Hepatocyte (in vitro differentiated cells): ENCODE data around the gene ATAT1. TPM values are rescaled to one million over a fixed set of nuclear protein-coding genes. Genes with fewer than 3 reads are reported as not detected.

ENCODE experiments used
- DNase-seq: peaks from one replicate; pipeline ENCODE4 v3.0.0-alpha.2; 2016; ENCODE audit warnings: low spot score
- H2AFZ ChIP-seq: fragments of 200-600 bp; sonication (generic); 2 replicates; pipeline ENCODE4 v1.6.0; 2016; ENCODE audit warnings: antibody characterized with exemption, mild to moderate bottlenecking
- H3K27ac ChIP-seq: fragments of 200-600 bp; sonication (generic); 2 replicates; pipeline ENCODE4 v1.5.1; 2016; ENCODE audit warnings: mild to moderate bottlenecking
- H3K27me3 ChIP-seq: fragments of 200-600 bp; sonication (generic); 2 replicates; pipeline ENCODE4 v1.6.1; 2016
- H3K36me3 ChIP-seq: fragments of 200-600 bp; sonication (generic); replicated peaks from 2 replicates; pipeline ENCODE4 v1.5.1; 2016; ENCODE audit warnings: low read depth; ENCODE audit not compliant: insufficient read depth
- H3K4me1 ChIP-seq: fragments of 200-600 bp; sonication (generic); 2 replicates; pipeline ENCODE4 v1.5.1; 2016; ENCODE audit warnings: mild to moderate bottlenecking, moderate library complexity; ENCODE audit not compliant: insufficient read depth
- H3K4me2 ChIP-seq: fragments of 200-600 bp; sonication (generic); 2 replicates; pipeline ENCODE4 v1.6.0; 2016
- H3K4me3 ChIP-seq: fragments of 200-600 bp; sonication (generic); 2 replicates; pipeline ENCODE4 v1.5.1; 2016; ENCODE audit warnings: mild to moderate bottlenecking
- H3K79me2 ChIP-seq: fragments of 200-600 bp; sonication (generic); 2 replicates; pipeline ENCODE4 v1.6.0; 2017; ENCODE audit warnings: mild to moderate bottlenecking
- H3K9me2 ChIP-seq: fragments of 200-600 bp; sonication (generic); replicated peaks from 2 replicates; pipeline ENCODE4 v1.6.0; 2017; ENCODE audit warnings: mild to moderate bottlenecking; ENCODE audit not compliant: insufficient read depth
- H3K9me3 ChIP-seq: fragments of 200-600 bp; sonication (generic); 2 replicates; pipeline ENCODE4 v1.5.1; 2016; ENCODE audit warnings: low read depth, mild to moderate bottlenecking
- H4K20me1 ChIP-seq: fragments of 200-600 bp; sonication (generic); 2 replicates; pipeline ENCODE4 v1.6.0; 2016; ENCODE audit warnings: mild to moderate bottlenecking; ENCODE audit not compliant: insufficient read depth, poor library complexity, severe bottlenecking
- CTCF ChIP-seq: fragments of 200-600 bp; sonication (generic); IDR thresholded peaks from 2 replicates; pipeline ENCODE4 v1.5.1; 2016; ENCODE audit warnings: antibody characterized with exemption, mild to moderate bottlenecking; ENCODE audit not compliant: poor library complexity
- EZH2 ChIP-seq: fragments of 200-600 bp; sonication (generic); IDR thresholded peaks from 2 replicates; pipeline ENCODE4 v1.6.1; 2016; ENCODE audit warnings: antibody characterized with exemption, mild to moderate bottlenecking, borderline replicate concordance
- EZH2phosphoT487 ChIP-seq: fragments of 200-600 bp; sonication (generic); IDR thresholded peaks from one replicate; pipeline ENCODE4 v1.6.1; 2018; ENCODE audit warnings: antibody characterized with exemption, mild to moderate bottlenecking, low read depth, moderate library complexity; ENCODE audit not compliant: unreplicated experiment, severe bottlenecking
- WGBS: methylation state at CpG from one replicate; pipeline ENCODE4 v1.1.6; 2016; ENCODE audit warnings: low lambda C conversion rate; ENCODE audit errors: missing lambda C conversion rate; 5-methylcytosine and 5-hydroxymethylcytosine counted together
- polyA plus RNA-seq: library from polyadenylated mRNA; unstranded; fragments of >200 nt; fragmentation: Nextera tagmentation; extraction: Ambion mirVana; gene quantifications from 2 replicates; pipeline ENCODE4 v1.2.1, GENCODE V29; 2016
- total RNA-seq: library from RNA; depleted of rRNA; stranded (reverse); fragments of >200 nt; gene quantifications from 2 replicates; pipeline ENCODE4 v1.2.3, GENCODE V29; 2014

ATAT1 gene
- total and polyA plus RNA-seq, 2 experiments from 2014 or later, result 7.0 to 18.3 TPM

- TF ChIP-seq EZH2phosphoT487, result no peak
- TF ChIP-seq EZH2, result no peak
- no peak for TF ChIP-seq CTCF
- Histone ChIP-seq H3K4me1 (peaks cover 18% of the 10 kb centered on the region), H3K9me2 (no peaks in the 10 kb centered on the region), H2AFZ (no peak overlapping the region), H3K27me3 (no peaks in the 10 kb centered on the region), H3K4me2 (peak overlapping the region; percentile 90), H3K79me2 (peaks cover 37% of the 10 kb centered on the region), H4K20me1 (peaks cover 21% of the 10 kb centered on the region), H3K27ac (peak overlapping the region; percentile 98), H3K36me3 (peaks cover 6% of the 10 kb centered on the region), H3K9me3 (no peaks in the 10 kb centered on the region), H3K4me3 (peak overlapping the region; percentile 81)
- 1% methylated on average over 10 of the region's 10 CpGs for WGBS
- DNase-seq, result peak; percentile 75
Measured at GRCh38 chr6:30615219-30615957, 11.3 kb upstream of the ATAT1 start.

- Histone ChIP-seq H3K27ac (peak overlapping the region; percentile 98), H3K4me3 (peak overlapping the region; percentile 81), H3K27me3 (no peaks in the 10 kb centered on the region), H3K79me2 (peaks cover 37% of the 10 kb centered on the region), H2AFZ (no peak overlapping the region), H3K4me2 (peak overlapping the region; percentile 90), H4K20me1 (peaks cover 21% of the 10 kb centered on the region), H3K9me3 (no peaks in the 10 kb centered on the region), H3K4me1 (peaks cover 18% of the 10 kb centered on the region), H3K9me2 (no peaks in the 10 kb centered on the region), H3K36me3 (peaks cover 6% of the 10 kb centered on the region)
- TF ChIP-seq CTCF (no peak), EZH2phosphoT487 (no peak), EZH2 (no peak)
- WGBS, result 2% methylated on average over 10 of the region's 10 CpGs
- DNase-seq, result peak; percentile 37
Measured at GRCh38 chr6:30615958-30616810, 10.5 kb upstream of the ATAT1 start.

GRCh38 chr6:30616811-30617564 is 9.7 kb upstream of the ATAT1 start, which contains the start of gene PPP1R10:
PPP1R10 (minus strand) TSS chr6:30617243; CDS start chr6:30609944, 7,299 bp downstream.
- H3K9me3 ChIP-seq, result no peaks in the 10 kb centered on the region
- H3K4me2 ChIP-seq, result peak within 1 kb of the TSS; percentile 90
- H2AFZ ChIP-seq, result peak within 1 kb of the TSS; percentile 24
- under 1% methylated on average over 40 of the region's 40 CpGs for WGBS
- H3K27me3 ChIP-seq, result no peaks in the 10 kb centered on the region
- H3K4me1 ChIP-seq, result peaks cover 18% of the 10 kb centered on the region
- DNase-seq, result peak; percentile 100
- peak within 1 kb of the TSS; percentile 81 for H3K4me3 ChIP-seq
- TF ChIP-seq CTCF (no peak), EZH2phosphoT487 (no peak), EZH2 (no peak)
- H3K9me2 ChIP-seq, result no peaks in the 10 kb centered on the region
- peaks cover 6% of the 10 kb centered on the region for H3K36me3 ChIP-seq
- peaks cover 37% of the 10 kb centered on the region for H3K79me2 ChIP-seq
- peaks cover 14% of the 10 kb centered on the region for H4K20me1 ChIP-seq
- peak within 1 kb of the TSS; percentile 98 for H3K27ac ChIP-seq
